CD4-positive, alpha-beta T cell (primary cell): ENCODE measurements around the gene MYO5A. TPM values are rescaled to one million over a fixed set of nuclear protein-coding genes. Genes with fewer than 3 reads are reported as not detected.

Experiments used
- ATAC-seq: fragments of 200-7000 bp; cut with Tn5 transposase; one replicate; pipeline ENCODE4 v1.10.0; 2022; ENCODE audit warnings: mild to moderate bottlenecking; ENCODE audit not compliant: poor library complexity
- CTCF ChIA-PET: fragments of 350-600 bp; sonication (Branson Sonifier 250); formaldehyde crosslinking; loops from one replicate; lab custom pipeline; 2021; ENCODE audit warnings: antibody characterized with exemption, inconsistent platforms; lab: Charles Lee
- POLR2A ChIA-PET: fragments of 350-600 bp; sonication (Branson Sonifier 250); formaldehyde crosslinking; loops from one replicate; lab custom pipeline; 2021; ENCODE audit warnings: antibody characterized with exemption, inconsistent platforms; lab: Charles Lee
- DNase-seq, 14 experiments: peaks; one replicate each; pipeline ENCODE4 v3.0.0-alpha.2; 2013 to 2020; ENCODE audit warnings: mixed read lengths in 2 of 14
- H3K27ac ChIP-seq, 2 donors: one replicate each; pipeline versions ENCODE4 v1.5.1 to v1.7.0; 2013; ENCODE audit warnings: low read length in 2 of 2, low read depth in 1 of 2, mild to moderate bottlenecking in 1 of 2
- H3K27me3 ChIP-seq, 2 experiments: 1 replicate in 1 of 2; 2 replicates in 1 of 2; pipeline versions ENCODE4 v1.6.1 to v1.7.0; 2013; ENCODE audit warnings: low read length in 2 of 2, control low read depth in 1 of 2, mild to moderate bottlenecking in 1 of 2, moderate library complexity in 1 of 2; ENCODE audit not compliant: insufficient read depth in 2 of 2, control insufficient read depth in 1 of 2
- H3K36me3 ChIP-seq: one replicate; pipeline ENCODE4 v1.6.1; 2013; ENCODE audit warnings: low read length, control low read depth; ENCODE audit not compliant: insufficient read depth
- H3K4me1 ChIP-seq: one replicate; pipeline ENCODE4 v1.6.1; 2013; ENCODE audit warnings: low read length, control low read depth; ENCODE audit not compliant: insufficient read depth
- H3K4me3 ChIP-seq: one replicate; pipeline ENCODE4 v1.5.1; 2013; ENCODE audit warnings: mild to moderate bottlenecking, low read length, moderate library complexity
- H3K9me3 ChIP-seq, 2 experiments: 1 replicate in 1 of 2; 2 replicates in 1 of 2; pipeline versions ENCODE4 v1.6.1 to v1.7.0; 2013; ENCODE audit warnings: low read length in 2 of 2, mild to moderate bottlenecking in 2 of 2, control low read depth in 1 of 2, moderate library complexity in 1 of 2; ENCODE audit not compliant: control insufficient read depth in 1 of 2, insufficient read depth in 1 of 2
- H3K27ac Mint-ChIP-seq: one replicate; pipeline ENCODE4 v1.8.0; 2020; ENCODE audit warnings: mixed read lengths
- H3K27me3 Mint-ChIP-seq: one replicate; pipeline ENCODE4 v1.8.0; 2021; ENCODE audit warnings: mixed read lengths
- H3K36me3 Mint-ChIP-seq: one replicate; pipeline ENCODE4 v1.8.0; 2021; ENCODE audit warnings: low read depth, mixed read lengths
- H3K4me1 Mint-ChIP-seq: one replicate; pipeline ENCODE4 v1.8.0; 2021; ENCODE audit warnings: low read depth, mixed read lengths
- H3K4me3 Mint-ChIP-seq: one replicate; pipeline ENCODE4 v1.8.0; 2020; ENCODE audit warnings: mild to moderate bottlenecking, mixed read lengths
- H3K9me3 Mint-ChIP-seq: one replicate; pipeline ENCODE4 v1.8.0; 2020; ENCODE audit warnings: mixed read lengths
- CTCF ChIP-seq: fragments of 200-600 bp; IDR thresholded peaks from one replicate; pipeline ENCODE4 v1.8.0; 2022; ENCODE audit warnings: antibody characterized with exemption, mild to moderate bottlenecking
- intact Hi-C, 2 experiments: fragments of 100-400 bp; cut with DNase I in 1 of 2; cut with micrococcal nuclease in 1 of 2; formaldehyde crosslinking; loops; one replicate each; pipeline versions ENCODE4 v1.15.1 to v1.9.0; 2023 to 2025; cut with DNase I, micrococcal nuclease
- total RNA-seq, 174 experiments: library from RNA in 2 of 174; stranded (reverse) in 2 of 174; gene quantifications; one replicate each; pipeline ENCODE4 v1.2.3 and lab custom pipeline; 2021 to 2026

The MYO5A gene
- total RNA-seq, 2 experiments from 2014 or later, result 25.5 TPM

- intact Hi-C loops, result loop anchor here in 1 of 2 experiments (10.0 kb wide), 1 partner anchor 326 kb away; no protein-coding TSS in a partner anchor
- Mint-ChIP-seq H3K4me1 (no peaks in the 10 kb centered on the region), H3K27me3 (no peaks in the 10 kb centered on the region), H3K27ac (no peak overlapping the region), H3K4me3 (no peak overlapping the region), H3K9me3 (no peaks in the 10 kb centered on the region), H3K36me3 (peaks cover 69% of the 10 kb centered on the region)
- DNase-seq, result no peak
- no peak for TF ChIP-seq CTCF
- H3K36me3 ChIP-seq, result peaks cover 25% of the 10 kb centered on the region
- no peaks in the 10 kb centered on the region for H3K27me3 ChIP-seq
- no peak overlapping the region for H3K27ac ChIP-seq
- H3K4me3 ChIP-seq, result no peak overlapping the region
- H3K4me1 ChIP-seq, result no peaks in the 10 kb centered on the region
- CTCF ChIA-PET, result no interaction called here
- POLR2A ChIA-PET, result no interaction called here
- ATAC-seq, result no peak
- no peaks in the 10 kb centered on the region for H3K9me3 ChIP-seq
These were observed 189.8 kb downstream of the MYO5A start for GRCh38 chr15:52338891-52339290.

DNA sequence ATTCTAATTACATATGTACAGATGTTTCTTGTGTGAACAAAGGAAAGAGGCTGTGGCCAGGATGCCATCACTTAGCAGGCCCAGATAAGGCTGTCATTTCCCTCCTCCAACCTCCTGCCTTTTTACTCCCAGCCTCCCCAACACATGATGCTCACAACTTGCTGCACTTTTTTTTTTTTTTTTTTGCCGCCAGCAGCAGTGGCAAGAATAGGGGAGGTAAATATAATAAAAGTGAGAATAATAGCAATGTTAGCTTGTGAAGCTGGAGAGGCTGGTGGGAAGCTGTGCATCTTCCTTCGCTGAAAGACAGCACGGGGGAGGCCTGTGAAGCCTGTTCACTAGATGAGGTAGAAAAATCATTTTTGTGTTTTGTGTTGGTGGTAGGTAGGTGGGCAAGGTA, 190.6 kb downstream of the MYO5A start:
- intact Hi-C loops, result loop anchor here in 1 of 2 experiments (10.0 kb wide), 1 partner anchor 327 kb away; no protein-coding TSS in a partner anchor
- H3K27ac Mint-ChIP-seq, result no peak overlapping the region
- no peaks in the 10 kb centered on the region for H3K9me3 Mint-ChIP-seq
- Histone ChIP-seq H3K27ac (no peak overlapping the region), H3K36me3 (peaks cover 23% of the 10 kb centered on the region), H3K4me1 (no peaks in the 10 kb centered on the region), H3K27me3 (no peaks in the 10 kb centered on the region), H3K4me3 (no peak overlapping the region), H3K9me3 (no peaks in the 10 kb centered on the region)
- ATAC-seq (no peak), DNase-seq (no peak)
- ChIA-PET POLR2A (no interaction called here), CTCF (interaction anchor here (0.7 kb wide), 1 partner anchor 320 kb away, joined by 3 read pairs; no protein-coding TSS in a partner anchor)
- H3K27me3 Mint-ChIP-seq, result no peaks in the 10 kb centered on the region
- H3K4me3 Mint-ChIP-seq, result no peak overlapping the region
- H3K4me1 Mint-ChIP-seq, result no peaks in the 10 kb centered on the region
- H3K36me3 Mint-ChIP-seq, result peaks cover 65% of the 10 kb centered on the region
- TF ChIP-seq CTCF, result no peak

- H3K27me3 ChIP-seq, result no peaks in the 10 kb centered on the region
- ATAC-seq (no peak), DNase-seq (no peak)
- TF ChIP-seq CTCF, result no peak
- H3K4me1 ChIP-seq, result no peaks in the 10 kb centered on the region
- H3K4me3 ChIP-seq, result no peak overlapping the region
- POLR2A ChIA-PET, result interaction anchor here (1.1 kb wide), 1 partner anchor 10 kb away, joined by 3 read pairs; no protein-coding TSS in a partner anchor
- H3K4me3 Mint-ChIP-seq, result no peak overlapping the region
- H3K27ac Mint-ChIP-seq, result no peak overlapping the region
- no peak overlapping the region for H3K27ac ChIP-seq
- H3K36me3 ChIP-seq, result peaks cover 22% of the 10 kb centered on the region
- CTCF ChIA-PET, result no interaction called here
- intact Hi-C loops, result loop anchor here in 1 of 2 experiments (2.0 to 10.0 kb wide), 2 partner anchors 75 to 327 kb away; no protein-coding TSS in a partner anchor
- no peaks in the 10 kb centered on the region for H3K27me3 Mint-ChIP-seq
- no peaks in the 10 kb centered on the region for H3K9me3 Mint-ChIP-seq
- peaks cover 62% of the 10 kb centered on the region for H3K36me3 Mint-ChIP-seq
- no peaks in the 10 kb centered on the region for H3K9me3 ChIP-seq
- H3K4me1 Mint-ChIP-seq, result no peaks in the 10 kb centered on the region
These were observed 191.4 kb downstream of the MYO5A start for GRCh38 chr15:52337198-52337853.
